ENCODE data around the gene PIH1D1.

The PIH1D1 gene

DNA sequence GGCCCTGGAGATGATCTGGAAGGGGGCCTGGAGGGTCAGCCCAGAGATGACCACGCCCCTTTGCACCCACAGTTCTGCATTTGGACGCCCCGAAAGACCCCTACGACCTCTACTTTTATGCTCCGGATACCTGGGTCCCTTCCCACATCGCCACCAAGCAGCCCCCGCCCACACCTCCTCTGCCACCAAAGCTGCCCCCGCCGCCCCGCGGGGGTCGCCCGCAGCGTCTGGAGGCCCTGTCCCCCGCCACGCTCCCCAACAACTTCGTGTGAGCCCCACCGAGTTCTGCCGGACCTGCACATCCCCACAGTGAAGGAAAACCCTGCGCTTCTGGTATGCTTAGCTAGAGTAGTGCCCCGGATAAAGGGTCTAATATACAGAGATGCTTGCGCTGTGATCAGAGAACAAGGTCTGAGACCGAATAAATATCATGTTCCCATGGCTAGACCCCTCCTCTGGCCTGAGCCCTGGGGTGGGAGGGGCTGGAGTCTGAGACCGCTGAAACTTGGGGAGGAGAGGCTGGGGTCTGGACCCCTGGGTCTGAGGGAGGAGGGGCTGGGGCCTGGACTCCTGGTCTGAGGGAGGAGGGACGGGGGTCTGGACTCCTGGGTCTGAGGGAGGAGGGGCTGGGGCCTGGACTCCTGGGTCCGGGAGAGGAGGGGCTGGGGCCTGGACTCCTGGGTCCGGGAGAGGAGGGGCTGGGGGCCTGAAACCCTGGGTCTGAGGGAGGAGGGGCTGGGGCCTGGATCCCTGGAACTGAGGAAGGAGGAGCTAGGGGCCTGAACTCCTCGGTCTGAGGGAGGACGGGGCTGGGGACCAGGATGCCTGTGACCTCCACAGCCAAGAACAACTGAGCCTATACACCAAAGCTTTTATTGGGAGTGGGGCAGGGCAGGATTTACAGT is 22.8 kb downstream of the PIH1D1 start:
- TF ChIP-seq CTCF (IDR thresholded peaks at IDR 0.05; ENCODE audit: insufficient read depth, low read depth, low read length, missing control alignments): no peak
- H3K4me3 ChIP-seq (ENCODE audit: low read length): no peak overlapping the region
- no peak for DNase-seq (ENCODE audit: low read depth)

- no peak for DNase-seq (ENCODE audit: low read depth)
- no peak overlapping the region for H3K4me3 ChIP-seq (ENCODE audit: low read length)
- TF ChIP-seq CTCF (IDR thresholded peaks at IDR 0.05; ENCODE audit: insufficient read depth, low read depth, low read length, missing control alignments): no peak
Measured at GRCh38 chr19:49427855-49428546, 23.6 kb downstream of the PIH1D1 start.

GRCh38 chr19:49427339-49427738 is 24.3 kb downstream of the PIH1D1 start:
- no peak for DNase-seq (ENCODE audit: low read depth)
- TF ChIP-seq CTCF (IDR thresholded peaks at IDR 0.05; ENCODE audit: insufficient read depth, low read depth, low read length, missing control alignments): no peak
- no peak overlapping the region for H3K4me3 ChIP-seq (ENCODE audit: low read length)

- no peak for TF ChIP-seq CTCF (IDR thresholded peaks at IDR 0.05; ENCODE audit: insufficient read depth, low read depth, low read length, missing control alignments)
- DNase-seq (ENCODE audit: low read depth): no peak
- no peak overlapping the region for H3K4me3 ChIP-seq (ENCODE audit: low read length)
Measured at GRCh38 chr19:49425922-49426592, 25.6 kb downstream of the PIH1D1 start.

DNA sequence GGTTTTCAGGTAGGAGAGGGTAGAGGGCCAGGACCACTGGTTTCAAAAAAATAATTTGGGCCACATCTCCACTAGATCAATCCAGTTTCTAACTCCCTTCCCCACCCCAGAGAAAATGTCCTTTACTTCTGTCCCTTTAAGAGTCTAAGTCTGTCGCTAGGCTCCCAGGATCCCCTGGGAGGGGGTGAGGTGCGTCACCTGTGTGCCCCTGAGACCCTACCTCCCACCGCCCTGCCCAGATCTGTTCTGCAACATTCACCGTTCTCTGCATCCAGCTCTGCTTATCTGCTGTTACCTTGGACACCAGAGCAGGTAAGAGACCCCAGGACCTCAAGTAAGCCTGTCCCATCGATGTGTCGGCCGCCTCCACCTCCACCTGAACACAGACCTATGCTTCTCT is 26.4 kb downstream of the PIH1D1 start, which contains the start of gene GFY:
TSS of gene GFY (plus strand) at position 211 of the 400 bp plus-strand sequence. CDS start 1,043 bp downstream, outside the sequence.
- no peak within 1 kb of the TSS for H3K4me3 ChIP-seq (ENCODE audit: low read length)
- DNase-seq (ENCODE audit: low read depth): no peak
- no peak for TF ChIP-seq CTCF (IDR thresholded peaks at IDR 0.05; ENCODE audit: insufficient read depth, low read depth, low read length, missing control alignments)

- DNase-seq (ENCODE audit: low read depth): no peak
- TF ChIP-seq CTCF (IDR thresholded peaks at IDR 0.05; ENCODE audit: insufficient read depth, low read depth, low read length, missing control alignments): no peak
- H3K4me3 ChIP-seq (ENCODE audit: low read length): no peak overlapping the region
Measured at GRCh38 chr19:49423985-49424303, 27.7 kb downstream of the PIH1D1 start.
